Right forelimb (tissue), 1 donor: ENCODE results near the gene ABCG2.
"Not testable (repeated sequence)": the region's sequence is repeated elsewhere in the genome, so short reads cannot be mapped to it uniquely, and the experiment has no call there.

Experiments used
- DNase-seq: peaks from one replicate; pipeline ENCODE4 v3.0.0-alpha.2; 2018

ABCG2 gene

DNA sequence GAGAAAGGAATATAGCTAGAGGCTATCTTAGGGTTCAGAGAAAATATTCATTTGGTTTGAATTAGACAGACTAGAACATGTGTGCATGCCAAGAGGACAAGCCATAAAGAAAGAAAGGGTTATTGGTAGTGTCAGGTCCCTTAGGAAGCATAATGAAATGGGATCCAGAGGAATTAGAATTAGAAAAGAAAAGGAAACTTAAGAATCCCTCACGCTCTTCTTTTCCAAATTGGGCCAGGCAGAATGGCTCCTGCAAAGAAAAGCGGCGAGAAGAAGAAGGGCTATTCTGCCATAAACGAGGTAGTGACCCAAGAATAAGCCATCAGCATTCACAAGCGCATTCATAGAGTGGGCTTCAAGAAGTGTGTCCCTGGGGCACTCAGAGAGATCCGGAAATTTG lies 4.9 kb upstream of the ABCG2 start:
- no peak for DNase-seq

DNA sequence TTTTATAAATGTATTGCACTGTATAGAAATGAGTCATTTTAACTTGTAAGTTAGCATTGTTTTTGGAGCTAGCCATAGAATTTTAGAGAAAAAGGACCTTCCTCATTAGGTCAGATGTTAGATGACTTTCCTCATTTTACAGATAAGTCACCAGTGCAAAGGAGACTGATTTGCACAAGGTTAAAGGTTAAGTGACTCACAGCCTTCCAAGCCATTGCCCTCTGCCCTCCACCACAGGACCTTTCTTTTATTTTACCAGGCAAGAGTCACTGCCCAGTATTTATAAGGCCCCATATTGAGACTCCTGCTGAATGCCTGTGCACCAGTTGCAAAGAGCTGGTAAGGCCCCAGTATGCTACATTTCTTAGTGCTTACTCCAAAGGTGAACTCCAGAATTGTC lies 4.2 kb upstream of the ABCG2 start:
- no peak for DNase-seq

DNA sequence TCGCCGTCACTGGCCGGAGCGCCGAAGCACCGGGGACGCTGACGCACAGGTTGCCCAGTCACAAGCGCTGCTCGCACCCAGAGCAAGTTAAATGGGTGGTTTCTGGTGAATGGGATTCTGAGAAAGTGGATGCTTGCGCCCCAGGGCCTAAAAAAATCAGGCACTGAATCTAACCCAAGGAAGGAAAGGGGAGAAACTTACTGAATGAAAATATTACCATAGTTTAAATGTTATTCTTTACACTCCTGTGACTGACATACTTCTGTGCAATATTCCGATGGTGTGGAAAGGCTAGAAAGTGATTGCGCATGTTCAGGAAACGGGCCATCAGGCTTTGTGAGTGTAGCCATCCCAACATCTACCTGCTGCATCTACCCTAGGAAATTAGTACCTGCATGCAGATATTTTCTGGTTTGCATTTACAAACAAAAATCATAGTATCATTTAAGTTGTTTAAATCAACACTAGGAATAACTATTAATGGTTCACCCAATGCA lies 838 bp upstream of the ABCG2 start:
- DNase-seq, result no peak

DNA sequence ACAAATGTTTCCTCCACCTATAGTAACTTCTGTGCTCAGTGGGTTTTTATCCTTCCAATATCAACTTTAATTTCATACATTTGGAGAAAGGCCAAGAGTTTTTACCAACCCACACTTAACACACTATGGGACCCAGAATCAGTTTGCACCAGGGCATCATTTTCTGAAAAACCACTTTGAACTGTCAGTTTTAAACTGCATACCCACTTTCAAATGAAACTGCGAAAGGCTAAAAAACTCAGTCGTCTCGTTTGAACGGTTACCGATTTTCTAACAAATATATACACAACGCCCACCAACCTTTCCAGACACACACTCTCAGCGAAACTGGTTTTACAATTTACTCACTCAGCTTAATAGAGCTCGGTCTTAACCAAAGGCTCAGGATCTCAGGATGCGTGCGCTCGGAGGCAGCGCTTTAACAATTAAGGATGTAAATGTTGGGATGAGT lies 376 bp downstream of the ABCG2 start:
- DNase-seq, result no peak

DNA sequence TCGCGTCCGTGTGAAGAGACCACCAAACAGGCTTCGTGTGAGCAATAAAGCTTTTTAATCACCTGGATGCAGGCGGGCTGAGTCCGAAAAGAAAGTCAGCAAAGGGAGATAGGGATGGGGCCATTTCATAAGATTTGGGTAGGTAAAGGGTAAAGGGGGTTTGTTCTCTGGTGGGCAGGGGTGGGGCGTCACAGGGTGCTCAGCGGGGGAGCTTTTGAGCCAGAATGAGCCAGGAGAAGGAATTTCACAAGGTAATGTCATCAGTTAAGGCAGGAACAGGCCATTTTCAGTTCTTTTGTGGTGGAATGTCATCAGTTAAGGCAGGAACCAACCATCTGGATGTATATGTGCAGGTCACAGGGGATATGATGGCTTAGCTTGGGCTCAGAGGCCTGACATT lies 6.1 kb downstream of the ABCG2 start:
- DNase-seq, result not testable (repeated sequence)

DNA sequence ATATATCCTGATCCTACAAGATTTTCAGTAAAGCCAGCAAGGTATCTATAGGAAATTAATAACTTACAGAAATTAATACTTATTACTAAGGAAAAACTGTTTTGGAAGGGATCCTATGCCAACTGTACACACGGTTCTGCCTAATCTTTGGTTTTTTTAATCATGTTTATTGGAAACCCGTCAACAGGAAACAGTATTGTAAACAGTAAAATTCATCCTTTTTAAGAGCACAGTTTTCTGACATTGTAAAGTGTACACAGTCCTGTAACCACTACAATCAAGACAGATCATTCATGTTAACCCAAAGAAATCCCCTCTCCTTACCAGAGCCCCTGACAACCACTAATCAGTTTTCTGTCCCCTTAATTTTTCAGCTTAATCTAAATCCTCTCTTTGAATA lies 9.9 kb downstream of the ABCG2 start:
- no peak for DNase-seq

DNA sequence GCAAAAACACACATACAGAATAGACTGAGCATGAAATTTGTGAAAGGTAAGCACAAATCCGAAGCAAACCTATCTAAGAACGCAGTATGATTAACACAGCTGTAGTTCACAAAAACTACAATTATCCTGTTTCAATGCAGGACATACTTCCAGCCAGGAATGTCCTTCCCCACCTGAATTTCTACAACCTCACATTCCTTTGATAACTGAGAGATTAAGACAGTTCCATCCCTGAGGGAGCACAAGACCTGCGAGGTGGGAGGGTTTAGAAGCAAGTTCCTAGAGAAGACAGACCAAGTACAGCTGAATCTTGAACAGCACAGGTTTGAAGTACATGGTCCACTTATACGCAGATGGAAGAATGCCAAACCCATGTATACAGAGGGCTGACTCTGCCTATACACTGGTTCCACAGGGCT lies 10.6 kb downstream of the ABCG2 start:
- no peak for DNase-seq

DNA sequence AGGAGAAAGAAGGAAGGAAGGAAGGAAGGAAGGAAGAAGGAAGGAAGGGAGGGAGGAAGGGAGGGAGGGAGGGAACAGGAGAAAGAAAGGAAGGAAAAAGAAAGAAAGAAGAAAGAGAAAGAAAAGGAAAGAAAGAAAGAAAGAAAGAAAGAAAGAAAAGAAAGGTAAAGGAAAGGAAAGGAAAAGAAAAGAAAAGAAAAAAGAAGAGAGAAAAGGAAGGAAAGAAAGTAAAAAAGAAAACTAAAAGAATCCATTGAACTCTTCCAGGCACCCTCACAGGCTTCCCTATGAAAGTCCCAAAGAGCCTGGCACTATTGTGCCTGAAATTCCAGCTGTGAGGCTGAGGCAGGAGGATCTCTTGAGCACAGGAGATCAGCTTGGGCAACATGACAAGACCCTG lies 11.5 kb downstream of the ABCG2 start:
- no peak for DNase-seq

DNA sequence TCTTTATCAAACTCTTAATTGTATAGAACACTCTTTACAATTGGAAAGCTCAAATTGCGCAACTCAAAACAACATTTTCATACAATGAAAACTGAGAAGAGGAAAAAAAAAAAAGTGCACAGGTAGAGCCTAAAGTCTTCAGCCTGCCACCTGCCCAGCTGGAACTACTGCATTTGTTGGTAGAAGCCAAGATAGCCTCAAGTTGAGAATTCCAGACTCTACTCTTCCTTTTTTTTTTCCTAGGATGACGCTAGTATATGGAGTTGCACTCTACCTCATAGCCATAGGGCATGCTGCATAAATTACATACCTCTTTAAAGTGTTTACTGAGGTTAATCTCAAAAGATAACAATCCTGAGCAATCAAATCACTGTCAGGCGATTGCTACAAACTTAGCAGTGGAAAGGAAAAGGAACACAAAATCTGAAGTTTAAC lies 13.6 kb downstream of the ABCG2 start:
- no peak for DNase-seq

DNA sequence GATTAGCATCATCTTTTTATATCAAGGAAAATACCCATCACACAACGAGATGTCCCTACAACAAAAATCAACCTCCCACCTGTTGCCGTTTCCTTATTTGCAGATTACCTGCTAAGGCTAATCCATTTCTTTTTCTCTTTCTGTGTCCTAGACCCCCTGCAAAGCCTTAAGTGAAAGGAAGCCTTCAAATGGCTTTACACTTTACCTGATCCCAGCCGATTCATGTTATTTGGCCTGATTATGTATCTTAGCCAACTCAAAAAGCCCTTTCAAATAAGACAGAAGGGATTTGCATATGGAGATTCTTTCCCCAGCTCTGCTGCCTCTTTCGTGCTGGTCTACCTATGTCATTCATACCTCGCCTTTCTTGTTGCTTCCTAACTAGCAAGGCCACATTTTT lies 14.4 kb downstream of the ABCG2 start:
- no peak for DNase-seq

DNA sequence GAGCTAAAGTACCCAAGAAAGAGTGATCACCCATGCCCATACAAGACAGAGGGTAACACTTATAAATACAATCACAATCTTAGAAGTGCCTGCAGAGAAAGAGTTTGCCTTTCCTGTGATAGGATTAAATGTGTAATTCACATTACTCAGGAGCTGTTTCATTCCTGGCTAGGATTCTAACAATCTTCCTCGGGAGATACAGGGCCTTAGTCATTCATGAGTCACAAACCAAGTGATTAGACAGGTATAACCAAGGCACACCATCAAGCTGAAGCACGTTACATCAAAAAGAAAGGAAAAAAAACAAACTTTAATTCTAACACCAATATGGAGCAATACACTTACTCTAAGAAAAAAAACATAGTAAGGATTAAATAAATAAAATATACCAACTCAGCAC lies 14.9 kb downstream of the ABCG2 start:
- DNase-seq, result no peak

DNA sequence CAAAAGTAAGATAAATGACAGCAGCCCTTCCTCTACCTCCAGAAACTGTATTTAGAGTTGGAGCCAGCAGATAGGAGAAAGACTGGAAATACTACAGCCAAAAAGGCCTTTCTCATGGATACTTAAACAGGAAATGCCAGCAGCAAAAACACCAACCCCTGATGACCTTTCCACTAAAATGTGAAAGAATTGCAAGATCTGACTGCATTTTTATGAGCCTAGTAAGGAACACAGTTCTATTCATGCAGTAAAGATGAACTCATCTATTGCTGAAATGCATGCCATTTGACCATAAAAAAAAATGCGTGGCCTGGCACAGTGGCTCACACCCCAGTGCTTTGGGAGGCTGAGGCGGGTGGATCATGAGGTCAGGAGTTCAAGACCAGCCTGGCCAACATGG lies 19.9 kb downstream of the ABCG2 start:
- no peak for DNase-seq

DNA sequence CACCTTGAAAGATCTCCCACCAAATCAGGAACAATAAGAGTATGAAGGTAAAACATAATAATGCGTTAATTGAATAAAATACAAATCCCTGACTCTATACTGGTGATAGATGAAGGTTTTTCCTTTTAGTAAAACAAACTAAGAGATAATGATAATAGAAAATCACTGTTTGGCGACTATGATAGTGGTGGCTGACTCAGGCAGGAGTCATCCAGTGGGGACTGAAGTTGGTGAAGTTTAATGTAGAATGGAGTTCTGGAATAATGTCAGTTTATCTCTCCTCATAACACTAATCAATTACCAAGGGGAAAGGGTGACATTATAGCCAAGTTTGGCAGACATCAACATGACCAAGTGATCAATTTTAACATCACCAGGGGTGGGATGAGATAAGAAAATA lies 21.3 kb downstream of the ABCG2 start:
- no peak for DNase-seq

DNA sequence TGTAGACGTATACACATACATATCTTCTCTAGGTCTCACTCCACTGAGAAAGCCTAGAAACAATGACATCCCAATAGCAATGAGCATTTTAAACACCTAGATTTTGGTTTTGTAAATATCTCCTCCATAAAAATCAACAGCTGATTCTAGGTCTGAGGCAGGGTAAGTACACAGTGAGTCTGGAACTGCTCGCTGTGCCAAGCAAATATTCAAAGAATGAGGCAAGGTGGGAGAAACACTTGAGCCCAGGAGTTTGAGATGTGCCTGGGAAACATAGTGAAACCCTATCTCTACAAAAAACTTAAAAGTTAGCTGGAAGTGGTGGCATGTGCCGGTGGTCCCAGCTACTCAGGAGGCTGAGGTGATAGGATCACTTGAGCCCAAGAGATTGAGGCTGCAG lies 22.2 kb downstream of the ABCG2 start:
- no peak for DNase-seq

DNA sequence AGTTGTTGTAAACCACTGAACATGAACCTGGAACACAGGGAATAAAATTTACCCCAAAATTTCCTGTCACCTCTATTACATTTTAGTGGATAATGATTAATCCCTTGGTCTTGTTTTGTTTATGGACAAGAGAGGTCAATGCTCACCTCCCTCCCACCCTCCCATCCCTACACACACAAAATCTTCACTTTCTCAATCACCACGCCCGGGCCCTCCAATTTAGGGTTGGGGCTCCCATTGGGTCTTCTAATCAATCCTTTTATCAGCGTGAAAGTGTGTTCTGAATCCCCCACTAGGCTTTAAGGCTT lies 23.1 kb downstream of the ABCG2 start:
- no peak for DNase-seq

DNA sequence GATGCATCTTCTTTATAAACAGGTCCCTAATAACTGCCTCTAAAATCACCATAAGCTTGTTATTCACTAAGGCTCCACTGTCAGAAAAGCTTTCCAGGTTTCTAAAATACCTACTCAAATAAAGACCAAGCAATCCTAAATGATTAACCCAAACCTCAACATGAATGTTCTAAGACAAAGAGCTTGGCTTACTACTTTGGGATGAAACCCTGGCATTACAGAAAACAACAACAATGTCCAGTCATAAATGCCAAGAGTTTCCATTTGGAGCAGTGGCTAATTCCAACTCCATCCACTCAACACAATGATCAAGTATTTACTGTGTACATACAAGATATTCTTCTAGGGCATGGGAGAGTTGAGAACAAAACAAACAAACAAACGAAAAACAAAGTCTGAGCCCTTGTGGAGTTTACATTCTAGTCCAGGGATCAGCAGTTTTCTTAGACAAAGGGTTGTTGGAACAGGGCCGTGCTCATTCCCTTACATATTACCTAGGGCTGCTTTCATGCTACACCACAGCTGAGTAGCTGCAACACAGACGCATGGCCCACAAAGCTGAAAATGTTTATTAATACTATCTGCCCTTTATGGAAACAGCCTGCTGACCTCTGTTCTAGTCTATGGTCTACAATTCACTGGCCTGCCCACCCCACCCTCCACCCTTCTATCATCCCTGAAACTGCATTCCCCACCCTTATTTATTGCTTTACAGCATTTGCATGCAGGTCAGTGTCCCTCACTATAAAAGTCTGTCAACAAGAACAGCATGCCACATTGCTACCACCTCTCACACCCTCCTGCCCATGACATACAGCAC lies 23.7 kb downstream of the ABCG2 start:
- no peak for DNase-seq

DNA sequence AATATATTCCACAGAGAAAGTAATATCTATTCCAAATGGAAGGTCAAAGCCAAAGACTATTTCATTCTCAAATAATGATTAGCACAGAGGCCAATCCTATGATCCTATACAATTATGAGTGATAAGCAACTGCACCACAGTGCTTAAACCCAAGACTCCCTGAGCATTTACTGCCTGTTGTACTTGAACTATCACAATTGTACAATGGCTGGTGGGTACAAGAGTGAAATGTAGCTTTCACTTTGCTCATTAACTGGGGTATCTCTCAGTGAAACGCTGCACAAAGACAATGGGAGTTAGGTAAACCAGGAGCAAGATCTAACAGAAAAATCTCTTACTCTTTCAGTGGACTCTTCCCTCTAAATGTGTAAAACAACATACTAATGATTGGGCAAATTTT lies 24.3 kb downstream of the ABCG2 start:
- DNase-seq, result no peak

DNA sequence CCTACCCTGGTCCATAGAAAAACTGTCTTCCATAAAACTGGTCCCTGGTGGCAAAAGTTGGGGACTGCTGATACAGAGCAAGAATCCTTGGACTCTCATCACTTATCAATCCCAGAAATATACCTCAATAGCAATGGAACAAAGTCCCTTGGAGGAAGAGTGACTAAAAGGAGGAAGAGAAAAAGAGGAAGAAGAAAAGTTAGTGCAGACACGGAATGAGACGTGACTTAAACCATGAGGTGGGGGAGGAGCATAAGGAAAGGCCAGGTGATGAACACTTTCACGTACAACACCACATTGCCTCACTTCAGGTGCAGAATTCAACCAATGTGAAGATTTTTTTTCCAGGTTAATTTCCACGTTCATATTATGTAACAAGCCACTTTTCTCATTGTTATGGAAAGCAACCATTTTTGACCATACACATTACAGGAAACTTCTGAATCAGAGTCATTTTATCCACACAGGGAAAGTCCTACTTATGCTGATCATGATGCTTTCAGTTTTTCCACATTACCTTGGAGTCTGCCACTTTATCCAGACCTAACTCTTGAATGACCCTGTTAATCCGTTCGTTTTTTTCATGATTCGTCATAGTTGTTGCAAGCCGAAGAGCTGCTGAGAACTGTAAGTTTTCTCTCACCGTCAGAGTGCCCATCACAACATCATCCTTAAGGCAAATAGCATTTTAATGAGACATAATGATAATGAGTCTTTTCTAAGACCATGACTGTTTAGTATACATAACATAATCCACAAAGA lies 27.7 kb downstream of the ABCG2 start:
- DNase-seq, result no peak

DNA sequence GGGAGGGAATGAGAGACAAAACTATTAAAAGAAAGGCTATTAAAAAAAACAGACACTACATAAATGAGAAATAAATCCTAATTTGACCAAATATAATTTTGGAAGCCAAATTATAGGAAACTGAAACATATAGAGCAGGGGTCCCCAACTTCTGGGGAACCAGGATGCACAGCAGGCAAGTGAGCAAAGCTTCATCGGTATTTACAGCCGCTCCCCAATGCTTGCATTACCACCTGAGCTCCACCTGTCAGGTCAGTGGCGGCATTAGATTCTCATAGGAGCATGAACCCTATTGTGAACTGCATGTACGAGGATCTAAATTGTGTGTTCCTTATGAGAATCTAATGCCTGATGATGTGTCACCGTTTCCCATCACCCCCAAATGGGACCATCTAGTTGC lies 28.4 kb downstream of the ABCG2 start:
- no peak for DNase-seq

DNA sequence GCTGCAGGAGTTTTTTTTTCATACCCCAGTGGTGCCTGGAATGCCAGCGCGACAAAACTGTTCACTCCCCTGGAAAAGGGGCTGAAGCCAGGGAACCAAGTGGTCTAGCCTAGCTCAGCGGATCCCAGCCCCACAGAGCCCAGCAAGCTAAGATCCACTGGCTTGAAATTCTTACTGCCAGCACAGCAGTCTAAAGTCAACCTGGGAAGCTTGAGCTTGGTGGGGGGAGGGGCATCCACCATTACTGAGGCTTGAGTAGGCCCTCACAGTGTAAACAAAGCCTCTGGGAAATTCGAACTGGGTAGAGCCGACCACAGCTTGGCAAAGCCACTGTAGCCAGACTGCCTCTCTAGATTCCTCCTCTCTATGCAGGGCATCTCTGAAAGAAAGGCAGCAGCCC lies 36.2 kb downstream of the ABCG2 start:
- DNase-seq, result not testable (repeated sequence)

DNA sequence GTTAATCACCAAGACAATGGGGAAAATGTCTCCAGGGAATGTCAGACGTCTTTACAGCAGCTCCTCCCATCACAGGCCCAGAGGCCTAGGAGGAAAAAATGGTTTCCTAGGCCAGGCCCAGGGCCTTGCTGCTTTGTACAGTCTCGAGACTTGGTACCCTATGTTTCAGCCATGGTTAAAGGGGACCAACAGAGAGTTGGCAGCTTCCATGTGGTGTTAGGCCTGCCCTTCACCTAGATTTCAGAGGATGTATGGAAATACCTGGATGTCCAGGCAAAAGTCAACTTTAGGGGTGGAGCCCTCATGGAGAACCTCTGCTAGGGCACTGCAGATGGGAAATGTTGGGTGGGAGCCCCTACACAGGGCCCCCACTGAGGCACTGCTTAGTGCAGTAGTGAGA lies 38.5 kb downstream of the ABCG2 start:
- DNase-seq, result no peak

DNA sequence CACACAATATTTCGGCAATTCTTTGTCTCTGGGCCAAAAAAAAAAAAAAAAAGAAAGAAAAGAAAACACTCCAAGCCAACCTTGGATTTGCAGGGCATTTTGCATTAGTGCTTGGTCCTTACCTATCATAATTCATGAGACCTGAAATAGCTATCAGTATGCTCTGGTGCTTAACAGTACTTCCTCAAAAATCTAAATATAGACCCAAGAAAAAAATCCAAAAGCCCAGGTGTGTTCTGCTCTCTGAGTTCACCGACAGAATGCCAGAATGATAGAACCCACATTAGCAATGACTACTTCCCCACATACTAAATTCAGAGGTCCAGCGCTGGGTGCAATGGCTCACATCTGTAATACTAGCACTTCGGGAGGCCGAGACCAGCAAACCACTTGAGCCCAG lies 42.9 kb downstream of the ABCG2 start:
- no peak for DNase-seq

DNA sequence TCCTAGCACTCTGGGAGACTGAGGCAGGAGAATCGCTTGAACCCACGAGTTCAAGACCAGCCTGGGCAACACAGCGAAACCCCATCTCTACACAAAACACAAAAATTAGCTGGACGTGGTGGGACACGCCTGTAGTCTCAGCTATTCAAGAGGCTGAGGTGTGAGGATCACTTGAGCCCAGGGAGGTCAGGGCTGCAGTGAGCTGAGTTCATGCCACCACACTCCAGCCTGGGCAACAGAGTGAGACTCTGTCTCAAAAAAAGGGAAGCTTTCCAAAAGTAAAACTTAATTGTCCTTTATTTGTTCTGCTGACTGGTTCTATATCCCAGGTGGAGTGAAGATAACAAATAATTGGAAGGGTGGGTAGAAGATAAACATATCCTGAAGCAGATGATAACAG lies 45.6 kb downstream of the ABCG2 start:
- DNase-seq, result no peak

DNA sequence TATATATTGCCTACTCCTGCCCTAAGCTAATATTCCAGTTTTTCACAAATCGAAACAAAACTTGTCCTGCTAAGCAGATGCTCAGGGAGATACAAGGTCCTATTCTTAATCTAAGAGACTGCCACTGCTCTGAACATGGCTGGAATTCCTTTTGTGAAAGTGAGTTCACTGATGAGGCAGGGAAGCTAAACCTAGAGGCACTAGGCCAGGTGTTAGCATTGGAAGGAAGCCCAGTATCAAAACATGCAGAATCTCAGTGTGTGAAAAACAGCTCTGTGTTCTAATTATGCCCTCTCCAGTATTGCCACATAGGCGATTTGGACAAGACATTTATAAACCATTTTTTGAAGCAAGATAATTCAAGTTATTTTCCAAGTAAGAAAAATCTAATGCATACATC lies 47.6 kb downstream of the ABCG2 start:
- DNase-seq, result no peak
